GM19239 (cell line): ENCODE data around the gene AMBRA1.
A peak's percentile ranks its signal among the peaks of the same experiment; 100 is the strongest.
"Not testable (repeated sequence)": the region's sequence is repeated elsewhere in the genome, so short reads cannot be mapped to it uniquely, and the experiment has no call there.

Experiments used
- DNase-seq: peaks from one replicate; pipeline ENCODE4 v3.0.0; 2011; ENCODE audit warnings: low spot score; ENCODE audit not compliant: insufficient read length
- FAIRE-seq: peaks from 2 replicates; lab custom pipeline; 2011; peaks lifted over from hg19 to GRCh38; lab: Jason Lieb, UNC

Gene AMBRA1

DNA sequence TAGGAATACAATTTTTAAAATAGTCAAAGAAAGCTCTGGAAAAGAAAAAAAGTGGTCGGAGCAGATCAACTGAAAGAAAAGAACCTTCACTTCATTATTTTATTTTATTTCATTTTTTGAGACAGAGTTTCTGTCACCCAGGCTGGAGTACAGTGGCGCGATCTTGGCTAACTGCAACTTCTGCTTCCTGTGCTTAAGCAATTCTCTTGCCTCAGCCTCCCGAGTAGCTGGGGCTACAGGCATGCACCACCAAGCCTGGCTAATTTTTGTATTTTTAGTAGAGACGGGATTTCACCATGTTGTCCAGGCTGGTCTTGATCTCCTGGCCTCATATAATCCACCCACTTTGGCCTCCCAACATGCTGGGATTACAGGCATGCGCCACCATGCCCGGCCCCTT lies 74.9 kb downstream of the AMBRA1 start:
- not testable (repeated sequence) for FAIRE-seq, DNase-seq

DNA sequence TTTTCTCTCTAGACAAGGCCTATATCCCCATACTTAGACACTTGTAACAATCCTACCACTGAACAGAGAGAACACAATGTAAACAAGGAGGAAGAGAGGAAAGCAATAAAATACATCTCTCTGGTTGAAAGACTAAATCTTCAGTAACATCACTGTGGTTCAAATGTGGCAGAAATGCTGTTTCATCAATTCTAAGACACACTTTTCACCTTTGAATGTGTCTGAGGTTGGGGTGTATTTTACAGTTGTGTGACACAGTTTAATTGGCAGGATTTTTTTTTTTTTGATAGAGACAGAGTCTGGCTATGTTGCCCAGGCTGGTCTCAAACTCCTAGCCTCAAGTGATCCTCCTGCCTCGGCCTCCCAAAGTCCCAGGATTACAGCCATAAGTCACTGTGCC lies 79.5 kb downstream of the AMBRA1 start:
- DNase-seq (no peak), FAIRE-seq (no peak)

DNA sequence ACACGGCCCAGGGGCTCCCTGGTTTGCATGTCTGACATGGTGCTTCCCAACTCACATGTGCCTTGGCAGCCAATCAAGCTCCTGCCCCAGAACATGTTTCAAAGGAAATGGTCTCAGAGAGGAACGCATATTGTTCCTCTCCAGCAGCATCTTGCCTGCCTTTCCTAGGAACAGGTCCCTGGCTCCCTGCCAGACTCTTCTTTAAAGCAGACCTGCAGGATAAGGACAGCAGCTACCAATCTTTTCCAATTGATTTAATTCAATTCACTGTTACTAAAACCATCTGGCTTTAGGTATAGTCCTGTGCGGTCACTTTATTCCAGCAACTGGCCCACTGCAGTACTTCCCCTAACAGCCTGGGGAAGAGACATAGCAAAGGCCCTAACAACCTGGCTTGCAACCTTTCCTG lies 79.9 kb downstream of the AMBRA1 start:
- DNase-seq (no peak), FAIRE-seq (no peak)

DNA sequence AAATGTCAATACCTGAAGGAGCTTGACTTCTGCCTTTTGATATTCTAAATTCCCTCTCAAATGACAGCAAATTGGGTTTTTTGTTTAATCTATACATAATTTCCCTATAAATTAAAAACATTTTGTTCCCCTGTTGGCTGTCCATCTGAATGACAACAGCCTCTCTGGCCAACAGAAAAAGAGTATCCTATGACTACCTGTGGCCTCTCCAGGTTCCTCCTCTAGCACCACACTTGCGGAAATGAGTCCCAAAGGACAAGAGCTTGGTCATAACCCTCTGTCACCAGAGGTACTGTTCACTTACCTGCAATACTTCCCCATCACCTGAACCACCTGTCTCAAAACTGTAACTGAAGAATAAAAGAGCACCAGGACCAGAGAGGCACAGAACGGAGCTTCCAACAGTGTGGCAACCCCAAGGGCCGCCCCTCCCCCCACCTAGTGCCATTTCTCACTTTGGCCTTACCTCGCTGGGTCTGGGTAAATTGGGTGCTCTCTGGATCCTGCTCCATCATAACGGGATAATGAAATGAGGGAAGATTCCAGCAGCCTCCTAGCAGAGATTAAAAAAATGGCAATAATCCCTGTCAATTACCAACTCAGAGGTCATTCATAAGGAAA lies 81.5 kb downstream of the AMBRA1 start:
- FAIRE-seq: no peak
- no peak for DNase-seq

DNA sequence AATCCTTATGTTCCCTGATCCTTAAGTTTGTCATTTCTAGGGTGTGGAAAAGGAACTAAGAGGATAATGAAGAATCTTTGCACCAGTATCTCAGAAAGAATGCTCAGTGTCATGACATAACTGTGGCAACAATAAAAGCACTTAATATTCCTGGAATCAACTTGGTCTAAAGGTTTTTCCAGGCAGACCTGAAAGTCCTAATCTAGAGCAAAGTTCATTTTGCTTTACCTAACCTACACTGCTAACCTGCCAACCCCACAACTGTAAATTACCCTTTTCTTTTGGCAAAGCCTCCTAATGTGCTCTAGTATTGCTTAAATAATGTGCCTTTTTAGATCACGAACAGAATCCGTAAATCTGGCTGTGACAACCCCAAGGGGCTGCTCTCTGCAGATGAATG lies 82.5 kb downstream of the AMBRA1 start:
- FAIRE-seq: no peak
- no peak for DNase-seq

DNA sequence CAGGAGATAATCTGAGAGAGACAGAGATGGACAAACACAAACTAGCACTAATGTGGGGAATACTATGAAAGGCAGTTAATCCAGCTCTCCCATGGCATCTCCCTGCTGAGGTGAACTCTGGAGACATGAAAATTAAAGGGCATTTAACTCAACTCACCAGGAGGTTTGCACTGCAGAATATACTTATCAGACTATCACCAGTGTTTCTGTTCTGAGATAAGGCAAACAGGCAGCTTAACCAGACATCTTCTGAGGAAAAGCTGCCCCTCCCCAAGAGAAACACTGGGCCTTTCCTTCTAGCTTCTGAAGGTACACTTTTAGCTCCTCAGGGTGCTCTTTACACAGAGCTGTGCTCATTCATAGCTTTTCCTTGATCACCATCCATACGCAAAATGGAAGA lies 85.5 kb downstream of the AMBRA1 start:
- no peak for FAIRE-seq
- DNase-seq: no peak

DNA sequence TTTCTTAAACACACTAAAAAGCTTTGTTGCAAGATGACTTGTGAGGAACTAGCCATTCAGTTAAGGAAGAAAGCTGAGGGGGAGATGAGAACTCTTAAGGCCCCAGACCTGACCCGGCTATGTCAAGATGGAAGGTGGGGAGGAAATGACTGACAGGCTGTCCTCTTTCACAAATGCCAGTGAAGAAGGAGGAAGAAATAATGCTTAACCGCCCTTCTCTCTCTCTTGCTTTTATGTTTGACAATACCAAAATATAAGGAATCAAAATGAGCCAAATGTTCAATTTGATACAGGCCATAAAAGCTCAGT lies 87.4 kb downstream of the AMBRA1 start:
- DNase-seq (no peak), FAIRE-seq (no peak)

DNA sequence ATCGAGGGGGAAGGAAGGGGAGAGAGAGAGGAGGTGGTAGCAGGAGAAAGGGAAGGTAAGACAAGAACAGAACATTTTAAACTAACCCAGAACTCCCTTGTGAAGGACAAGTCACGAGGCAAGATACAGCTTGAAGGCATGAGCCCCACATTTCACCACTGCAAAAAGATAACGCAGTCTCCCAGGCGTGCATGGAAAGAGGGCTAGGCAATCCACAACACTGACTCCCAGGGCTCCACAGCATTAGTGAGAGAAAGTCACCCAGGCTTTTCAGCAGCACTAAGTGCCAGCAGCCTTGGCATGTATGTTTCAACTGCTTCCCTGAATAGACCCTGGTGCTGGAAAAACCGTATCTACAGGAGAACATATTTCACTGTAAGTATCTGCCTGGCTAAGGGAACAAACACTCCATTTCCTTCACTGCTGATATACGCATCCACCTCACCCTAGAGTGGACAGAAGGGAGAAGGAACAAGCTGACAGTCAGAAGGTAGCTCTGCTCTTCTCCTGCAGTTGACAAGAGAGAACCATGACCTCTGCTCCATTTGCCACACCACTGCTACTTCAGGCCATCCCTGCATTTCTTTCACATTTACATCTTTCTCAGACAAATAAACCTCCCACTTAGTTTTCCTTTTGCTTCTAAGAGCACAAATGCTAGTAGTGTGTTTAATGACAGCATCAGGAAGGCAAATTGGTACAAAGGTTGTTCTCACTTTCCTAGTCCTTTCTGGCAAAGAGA lies 87.9 kb downstream of the AMBRA1 start:
- DNase-seq: no peak
- no peak for FAIRE-seq

DNA sequence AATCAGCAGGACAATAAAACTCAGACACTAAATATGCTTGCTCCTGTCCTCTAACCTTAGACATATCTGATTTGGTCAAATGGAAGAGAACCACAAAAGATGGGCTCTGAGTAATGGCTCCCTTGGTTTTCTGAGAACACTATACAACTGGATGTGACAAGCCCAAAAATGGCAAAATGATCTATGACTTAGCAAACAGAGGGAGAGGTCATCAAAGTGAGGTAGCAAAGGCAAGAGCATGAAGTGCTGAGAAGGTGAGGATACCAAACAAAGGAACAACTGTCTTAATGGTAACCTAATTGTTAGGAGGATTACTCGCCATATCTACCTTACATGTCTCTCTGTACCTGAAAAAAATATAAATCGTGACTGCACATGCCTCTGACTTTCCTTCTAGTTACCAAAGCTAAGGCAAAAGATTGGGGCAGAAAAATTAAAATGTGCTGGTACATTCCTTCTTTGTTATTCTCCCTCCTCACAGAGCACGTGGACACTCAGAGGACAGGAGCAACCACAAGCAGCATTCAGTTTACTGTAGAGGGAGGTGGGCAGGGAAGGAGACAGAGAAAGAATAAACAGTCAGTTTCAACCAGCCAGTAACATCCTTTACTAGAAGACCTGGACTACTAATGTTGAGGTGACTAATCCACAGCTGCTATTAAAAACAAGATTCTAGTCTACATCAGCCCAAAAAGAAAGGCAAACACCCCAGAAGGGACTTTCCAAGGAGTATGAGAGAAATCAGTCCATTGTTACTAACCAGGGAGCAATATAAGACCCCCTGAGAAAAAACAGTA lies 88.8 kb downstream of the AMBRA1 start:
- DNase-seq (no peak), FAIRE-seq (no peak)

DNA sequence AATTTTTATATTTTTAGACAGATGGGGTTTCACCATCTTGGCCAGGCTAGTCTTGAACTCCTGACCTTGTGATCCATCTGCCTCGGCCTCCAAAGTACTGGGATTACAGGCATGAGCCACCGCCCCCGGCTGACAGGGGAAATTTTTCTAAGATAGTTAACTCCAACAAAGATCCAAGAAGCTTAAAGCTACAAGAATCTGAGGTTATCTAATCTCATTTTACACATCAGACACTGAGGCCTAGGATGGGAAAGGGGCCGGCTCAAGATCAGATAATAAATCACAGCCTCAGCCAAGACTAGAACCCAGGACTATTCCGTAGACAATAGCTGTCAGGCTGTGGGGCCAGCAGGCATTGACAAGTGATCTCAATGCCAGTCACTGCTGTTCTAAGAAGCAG lies 94.0 kb downstream of the AMBRA1 start:
- FAIRE-seq: no peak
- no peak for DNase-seq

DNA sequence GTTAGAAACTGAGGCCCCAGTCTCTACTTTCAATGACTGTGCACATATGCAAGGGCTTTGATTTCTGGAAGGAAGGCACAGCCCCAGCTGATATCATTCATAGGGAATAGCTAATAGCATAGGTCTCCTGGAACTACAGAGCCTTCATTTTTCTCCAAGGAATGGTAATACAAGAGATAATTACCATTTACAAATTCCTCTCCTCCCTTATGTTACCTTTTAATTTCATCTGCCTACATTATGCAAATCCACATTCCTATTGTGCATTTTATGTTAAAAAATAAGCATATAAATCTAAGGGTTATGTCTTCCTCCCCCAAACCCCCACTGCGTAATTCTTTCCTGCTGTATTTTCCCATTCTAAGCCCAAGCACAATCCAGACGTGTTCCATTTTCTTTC lies 94.9 kb downstream of the AMBRA1 start:
- FAIRE-seq (no peak), DNase-seq (no peak)

DNA sequence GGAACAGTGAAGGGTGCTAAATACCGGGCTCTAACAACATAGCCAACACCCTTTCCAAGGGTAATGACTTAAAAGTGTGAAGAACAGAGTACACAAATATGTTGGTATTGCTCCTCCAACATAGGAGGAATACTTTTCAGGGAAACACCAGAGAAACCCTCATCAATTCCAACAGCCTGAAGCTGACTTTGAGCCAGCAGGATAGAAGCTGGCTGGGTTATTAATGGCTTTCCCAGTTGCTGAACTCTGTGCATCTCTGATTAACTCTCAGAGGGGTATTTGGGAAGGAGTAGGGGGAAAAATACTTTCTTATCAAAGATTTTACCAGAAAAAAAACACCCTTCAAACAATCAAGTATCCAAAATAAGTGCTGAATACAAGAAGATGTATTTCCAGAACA lies 95.6 kb downstream of the AMBRA1 start:
- FAIRE-seq: no peak
- DNase-seq: no peak

DNA sequence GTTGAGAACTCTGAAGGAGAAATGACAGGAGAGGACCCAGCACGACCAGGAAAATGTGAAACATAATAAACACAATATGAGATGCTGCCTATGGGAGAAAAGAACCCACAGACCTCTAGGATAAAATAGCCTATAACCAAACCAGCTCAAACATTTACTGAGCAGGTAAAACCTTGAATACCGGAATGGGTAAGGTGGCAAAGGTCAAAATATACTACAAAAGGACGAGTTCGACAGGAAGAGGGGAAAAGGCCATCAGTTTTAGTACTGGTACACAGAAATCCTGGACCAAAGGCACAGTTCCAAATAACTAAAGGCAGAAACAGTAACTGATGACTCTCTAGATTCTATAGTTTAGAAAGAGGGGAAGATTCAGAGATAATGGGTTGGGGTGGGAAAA lies 96.3 kb downstream of the AMBRA1 start:
- DNase-seq (no peak), FAIRE-seq (no peak)

DNA sequence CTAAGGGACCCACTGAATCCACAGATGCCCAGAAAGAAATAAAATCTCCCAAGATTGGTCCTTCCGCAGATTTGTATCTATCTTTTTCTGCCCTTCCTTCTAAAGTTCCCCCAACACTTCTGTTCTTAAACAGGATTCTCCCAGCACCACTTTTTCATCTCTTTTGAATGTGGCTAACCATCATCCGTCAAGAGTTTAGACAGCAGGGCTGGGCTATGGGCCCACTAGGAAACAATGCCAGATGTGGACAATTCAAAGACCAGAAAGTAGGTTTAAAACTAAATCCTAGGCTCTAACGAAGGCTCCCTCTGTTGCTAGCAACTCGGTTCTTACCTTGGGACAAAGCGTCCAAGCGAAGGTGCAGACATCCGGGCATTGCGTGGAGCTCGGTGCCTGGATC lies 100.0 kb downstream of the AMBRA1 start:
- DNase-seq (no peak), FAIRE-seq (no peak)

DNA sequence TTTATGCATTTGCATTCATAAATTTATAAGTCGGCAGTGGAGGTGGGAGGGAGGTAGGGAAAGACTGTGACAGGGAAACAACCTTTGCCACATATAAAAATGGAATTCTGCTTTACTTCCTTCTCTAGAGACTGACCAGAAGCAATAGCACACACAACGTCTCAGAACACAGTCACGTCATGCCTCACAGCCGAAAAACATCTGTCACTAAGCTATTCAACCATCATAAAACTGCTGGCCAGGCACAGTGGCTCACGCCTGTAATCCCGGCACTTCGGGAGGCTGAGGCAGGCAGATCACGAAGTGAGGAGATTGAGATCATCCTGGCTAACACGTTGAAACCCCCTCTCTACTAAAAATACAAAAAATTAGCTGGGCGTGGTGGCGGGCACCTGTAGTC lies 101.3 kb downstream of the AMBRA1 start:
- FAIRE-seq: no peak
- no peak for DNase-seq

DNA sequence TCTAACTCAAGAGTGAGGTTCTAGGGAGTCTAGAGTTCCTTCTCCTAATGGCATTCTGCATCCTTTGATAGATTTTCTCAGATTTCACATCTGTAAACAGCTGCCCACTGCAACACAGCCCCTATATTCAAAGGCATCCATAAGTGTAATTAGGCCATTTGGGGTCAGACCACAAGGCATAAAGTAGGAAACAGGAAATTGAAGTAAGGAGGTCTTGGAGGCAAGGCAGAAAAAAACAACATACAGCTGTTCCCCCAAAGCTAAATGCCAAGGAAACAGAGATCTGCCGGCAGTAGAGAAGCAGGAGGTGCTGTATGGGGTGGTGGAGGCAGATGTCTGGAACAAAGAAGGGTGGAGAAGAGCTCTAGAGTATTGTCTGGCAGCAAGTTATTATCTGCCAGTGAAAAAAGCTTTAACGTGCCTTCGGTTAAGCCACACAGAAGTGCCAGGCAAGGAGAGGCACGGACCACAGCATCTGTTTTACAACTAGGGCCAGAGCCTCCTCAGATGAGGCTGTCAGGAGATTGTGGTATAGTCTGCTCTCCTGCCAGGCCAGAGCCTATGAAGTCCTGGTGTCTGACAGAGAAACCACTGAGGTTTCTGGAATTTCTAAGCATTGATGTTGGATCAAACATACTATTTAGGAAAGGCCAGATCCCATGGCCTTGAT lies 102.0 kb downstream of the AMBRA1 start:
- no peak for FAIRE-seq
- no peak for DNase-seq

DNA sequence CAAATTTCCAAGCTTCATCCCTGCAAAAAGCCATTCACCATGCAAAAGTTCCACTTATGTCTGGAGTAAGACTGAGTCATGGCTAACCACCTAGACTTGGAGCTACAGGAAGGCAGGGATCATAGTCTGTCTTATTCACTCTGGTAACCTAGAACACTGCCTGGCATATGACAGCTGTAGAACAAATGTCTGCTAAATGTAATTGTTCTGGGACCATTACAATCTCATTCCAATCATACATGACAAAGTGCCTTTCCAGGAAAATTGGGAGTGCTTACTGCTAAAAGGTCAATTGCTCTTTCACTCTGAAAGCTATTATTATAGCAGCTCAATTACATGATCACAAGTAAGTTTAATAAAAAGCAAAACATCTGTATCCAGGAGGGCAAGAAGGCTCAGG lies 103.2 kb downstream of the AMBRA1 start:
- no peak for DNase-seq
- FAIRE-seq: no peak

DNA sequence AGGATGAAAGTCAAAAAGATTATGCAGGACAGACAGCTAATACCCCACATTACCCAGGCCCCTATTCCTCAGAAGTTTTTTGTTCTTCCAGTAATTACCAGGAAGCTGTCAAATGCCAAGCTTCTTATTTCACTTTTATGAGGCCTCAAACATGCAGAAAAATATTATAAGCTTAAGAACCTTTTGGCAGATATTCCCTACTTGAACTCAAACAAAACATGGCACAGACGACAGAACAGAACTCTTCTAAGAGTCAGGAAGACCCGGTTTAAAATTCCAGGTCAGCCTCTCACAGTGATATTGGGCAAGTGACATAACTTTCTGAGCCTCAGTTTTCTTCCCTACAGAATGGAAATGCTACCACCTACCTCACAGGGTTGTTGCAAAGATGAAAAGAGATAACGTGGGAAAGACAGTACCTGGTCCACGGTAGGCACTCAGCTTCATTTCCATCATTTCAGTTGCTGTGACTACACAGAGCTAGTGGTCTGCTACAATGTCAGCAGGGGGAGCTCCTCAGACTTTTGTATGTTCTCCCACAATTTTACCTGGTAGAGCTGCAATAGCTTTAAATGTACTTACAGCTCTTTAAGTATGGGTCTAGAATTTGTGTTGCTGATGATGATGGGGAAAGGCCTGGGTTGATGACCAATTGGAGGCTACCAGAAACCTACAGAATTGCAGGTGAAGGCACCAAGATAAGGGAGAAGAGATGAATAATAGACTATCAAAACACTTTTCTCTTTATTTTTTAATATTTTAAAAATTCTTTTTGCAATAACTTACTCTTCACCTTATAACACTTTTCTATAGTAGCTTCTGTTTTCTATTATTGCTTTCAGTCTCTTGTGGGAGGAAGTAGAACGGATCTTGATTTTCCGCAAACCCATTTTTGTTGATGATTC lies 103.9 kb downstream of the AMBRA1 start:
- peak; percentile 92 for FAIRE-seq
- DNase-seq: peak; percentile 26

DNA sequence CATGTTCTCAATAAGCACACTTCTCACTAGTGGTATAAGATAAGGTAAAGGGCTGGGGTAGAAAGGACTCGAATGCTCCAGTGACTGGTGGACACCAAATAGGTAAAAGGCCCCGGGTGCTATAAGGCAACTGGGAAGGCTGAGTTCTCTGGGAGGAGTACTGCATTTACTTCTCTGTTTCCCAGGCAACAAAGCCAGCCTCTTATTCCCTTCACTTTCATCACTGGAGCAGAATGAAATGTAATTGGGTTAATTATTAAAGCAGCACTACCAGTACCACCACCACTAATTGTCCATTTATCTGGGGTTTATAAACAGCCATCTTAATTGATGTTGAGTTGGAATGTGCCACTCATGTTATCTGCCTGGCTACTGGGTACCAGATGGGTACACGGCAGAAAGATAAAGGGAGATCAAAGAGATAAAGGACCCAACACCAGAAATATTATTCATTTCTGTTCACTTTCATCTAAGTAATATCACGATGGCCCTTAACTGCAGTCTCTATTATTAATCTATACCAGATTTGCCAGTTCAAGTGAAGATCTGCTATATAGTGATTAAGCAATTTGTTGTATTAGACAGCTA lies 107.9 kb downstream of the AMBRA1 start:
- FAIRE-seq (peak; percentile 58), DNase-seq (no peak)

DNA sequence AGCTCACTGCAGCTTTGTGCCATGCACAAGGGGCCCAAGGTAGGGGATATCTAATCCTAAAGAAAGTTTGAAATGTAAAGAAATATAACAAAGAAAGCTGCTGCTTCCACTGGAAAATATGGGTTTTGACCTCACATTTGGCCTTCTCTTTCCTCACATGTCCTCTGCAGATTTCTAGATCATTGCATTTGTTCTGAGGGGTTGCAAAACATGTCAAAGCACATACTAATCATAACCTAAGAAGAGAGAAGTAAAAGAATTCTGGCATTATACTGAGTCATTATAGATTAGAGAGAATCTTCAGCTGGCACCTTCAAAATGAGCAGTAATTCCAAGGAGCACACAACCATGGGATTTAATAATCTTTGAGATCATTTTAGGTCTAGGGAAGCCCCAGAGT lies 109.7 kb downstream of the AMBRA1 start:
- FAIRE-seq (no peak), DNase-seq (no peak)
